HUES6 (cell line): ENCODE data around the gene CIAO3.
A peak's percentile ranks its signal among the peaks of the same experiment; 100 is the strongest.

ENCODE experiments used
- H3K27ac ChIP-seq: 2 replicates; pipeline ENCODE4 v1.7.0; 2013; ENCODE audit warnings: low read depth, mild to moderate bottlenecking, low read length, inconsistent platforms
- H3K27me3 ChIP-seq: 2 replicates; pipeline ENCODE4 v1.6.1; 2013; ENCODE audit warnings: low read length; ENCODE audit not compliant: control insufficient read depth, insufficient read depth
- H3K36me3 ChIP-seq: 2 replicates; pipeline ENCODE4 v1.6.1; 2013; ENCODE audit warnings: low read length; ENCODE audit not compliant: control insufficient read depth, insufficient read depth
- H3K4me1 ChIP-seq: 2 replicates; pipeline ENCODE4 v1.6.1; 2013; ENCODE audit warnings: low read length; ENCODE audit not compliant: control insufficient read depth, insufficient read depth
- H3K4me3 ChIP-seq: 2 replicates; pipeline ENCODE4 v1.5.1; 2013; ENCODE audit warnings: low read depth, low read length
- H3K9ac ChIP-seq: one replicate; pipeline ENCODE4 v1.6.1; 2013; ENCODE audit warnings: mild to moderate bottlenecking, low read length
- H3K9me3 ChIP-seq: 2 replicates; pipeline ENCODE4 v1.6.1; 2013; ENCODE audit warnings: low read depth, low read length; ENCODE audit not compliant: control insufficient read depth, insufficient read depth

The CIAO3 gene

DNA sequence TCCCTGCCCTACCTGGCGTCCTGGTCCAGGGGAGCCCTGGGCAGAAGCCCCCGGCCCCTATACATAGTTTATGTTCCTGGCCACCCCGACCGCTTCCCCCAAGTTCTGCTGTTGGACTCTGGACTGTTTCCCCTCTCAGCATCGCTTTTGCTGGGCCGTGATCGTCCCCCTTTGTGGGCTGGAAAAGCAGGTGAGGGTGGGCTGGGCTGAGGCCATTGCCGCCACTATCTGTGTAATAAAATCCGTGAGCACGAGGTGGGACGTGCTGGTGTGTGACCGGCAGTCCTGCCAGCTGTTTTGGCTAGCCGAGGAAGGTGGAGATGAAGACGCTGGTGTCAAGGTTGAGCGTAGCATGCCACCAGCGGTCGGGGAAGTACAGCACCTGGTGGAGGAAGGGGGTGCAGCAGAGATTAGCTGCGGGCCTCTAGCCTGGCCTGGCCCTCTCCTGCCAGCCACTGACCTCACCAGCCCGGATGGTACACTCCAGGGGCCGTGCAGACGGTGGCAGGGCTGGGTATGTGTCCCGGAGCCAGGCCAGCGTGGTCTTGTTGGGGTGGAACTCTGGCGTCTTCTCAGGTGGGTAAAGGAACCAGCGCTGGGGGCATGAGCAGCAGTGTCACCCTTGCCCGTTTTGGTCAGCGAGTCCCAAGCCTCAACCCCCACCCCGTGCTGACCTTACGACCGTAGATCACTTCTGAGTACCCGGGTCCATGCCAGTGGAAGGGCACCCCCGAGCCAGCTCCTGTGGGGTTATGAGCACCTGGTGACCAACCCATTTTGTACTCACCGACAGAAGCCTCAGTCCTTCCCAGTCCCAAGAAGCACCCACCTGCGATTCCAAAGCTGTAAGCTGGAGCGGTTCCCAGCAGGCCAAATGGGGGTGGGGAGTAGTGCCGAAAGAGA lies 58.1 kb downstream of the CIAO3 start:
- Histone ChIP-seq H3K4me1 (peaks cover 24% of the 10 kb centered on the region), H3K27me3 (no peaks in the 10 kb centered on the region), H3K9ac (no peak overlapping the region), H3K36me3 (peaks cover 40% of the 10 kb centered on the region), H3K4me3 (peak overlapping the region; percentile 98), H3K9me3 (no peaks in the 10 kb centered on the region), H3K27ac (no peak overlapping the region)

DNA sequence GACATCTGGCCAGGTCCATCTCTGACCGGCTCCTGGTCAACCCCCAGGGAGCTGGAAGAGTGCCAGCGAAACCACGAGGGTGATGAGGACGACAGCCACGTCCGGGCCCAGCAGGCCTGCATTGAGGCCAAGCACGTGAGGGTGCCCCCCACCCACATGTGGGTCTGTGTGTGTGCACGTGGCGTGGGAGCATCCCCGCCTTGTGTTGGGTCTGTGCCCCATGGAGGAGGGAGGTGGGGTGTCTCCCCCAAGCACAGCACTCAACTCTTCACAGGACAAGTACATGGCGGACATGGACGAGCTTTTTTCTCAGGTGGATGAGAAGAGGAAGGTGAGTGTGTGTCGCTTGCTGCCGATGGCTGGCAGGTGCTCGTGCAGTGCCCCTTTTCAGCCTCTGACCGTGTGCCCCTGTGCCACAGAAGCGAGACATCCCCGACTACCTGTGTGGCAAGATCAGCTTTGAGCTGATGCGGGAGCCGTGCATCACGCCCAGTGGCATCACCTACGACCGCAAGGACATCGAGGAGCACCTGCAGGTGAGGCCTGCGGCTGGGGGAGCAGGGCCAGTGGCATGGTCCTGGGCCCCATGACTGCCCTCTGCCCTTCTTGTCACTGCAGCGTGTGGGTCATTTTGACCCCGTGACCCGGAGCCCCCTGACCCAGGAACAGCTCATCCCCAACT lies 58.9 kb downstream of the CIAO3 start:
- H3K9me3 ChIP-seq = no peaks in the 10 kb centered on the region
- H3K27me3 ChIP-seq = no peaks in the 10 kb centered on the region
- H3K4me3 ChIP-seq = peak overlapping the region; percentile 86
- no peak overlapping the region for H3K27ac ChIP-seq
- H3K36me3 ChIP-seq = peaks cover 31% of the 10 kb centered on the region
- no peak overlapping the region for H3K9ac ChIP-seq
- H3K4me1 ChIP-seq = peaks cover 32% of the 10 kb centered on the region

DNA sequence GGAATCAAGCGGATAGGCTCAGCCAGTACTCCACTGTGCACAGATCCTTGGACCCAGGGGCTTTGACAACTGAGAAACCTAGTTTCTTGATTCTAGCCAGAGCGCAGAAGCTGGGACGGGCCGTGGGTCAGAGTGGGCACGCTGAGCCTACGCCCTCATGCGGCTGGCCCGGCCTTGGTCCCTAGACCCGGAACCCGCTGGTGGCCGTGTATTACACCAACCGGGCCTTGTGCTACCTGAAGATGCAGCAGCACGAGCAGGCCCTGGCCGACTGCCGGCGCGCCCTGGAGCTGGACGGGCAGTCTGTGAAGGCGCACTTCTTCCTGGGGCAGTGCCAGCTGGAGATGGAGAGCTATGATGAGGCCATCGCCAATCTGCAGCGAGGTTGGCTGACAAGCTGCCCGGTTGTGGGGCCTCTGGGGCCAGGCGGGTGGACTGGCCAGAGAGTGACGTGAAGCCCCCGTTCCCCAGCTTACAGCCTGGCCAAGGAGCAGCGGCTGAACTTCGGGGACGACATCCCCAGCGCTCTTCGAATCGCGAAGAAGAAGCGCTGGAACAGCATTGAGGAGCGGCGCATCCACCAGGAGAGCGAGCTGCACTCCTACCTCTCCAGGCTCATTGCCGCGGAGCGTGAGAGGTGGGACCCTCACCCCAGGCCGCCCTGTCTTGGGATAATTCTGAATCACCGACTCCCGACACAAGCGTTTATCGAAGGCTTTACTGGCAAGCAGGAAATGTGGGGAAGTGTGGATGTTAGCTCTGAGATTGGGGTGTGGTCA lies 59.6 kb downstream of the CIAO3 start:
- Histone ChIP-seq H3K9ac (peak overlapping the region; percentile 86), H3K27me3 (no peaks in the 10 kb centered on the region), H3K9me3 (no peaks in the 10 kb centered on the region), H3K27ac (no peak overlapping the region), H3K4me1 (peaks cover 37% of the 10 kb centered on the region), H3K36me3 (peaks cover 25% of the 10 kb centered on the region), H3K4me3 (peak overlapping the region; percentile 86)

DNA sequence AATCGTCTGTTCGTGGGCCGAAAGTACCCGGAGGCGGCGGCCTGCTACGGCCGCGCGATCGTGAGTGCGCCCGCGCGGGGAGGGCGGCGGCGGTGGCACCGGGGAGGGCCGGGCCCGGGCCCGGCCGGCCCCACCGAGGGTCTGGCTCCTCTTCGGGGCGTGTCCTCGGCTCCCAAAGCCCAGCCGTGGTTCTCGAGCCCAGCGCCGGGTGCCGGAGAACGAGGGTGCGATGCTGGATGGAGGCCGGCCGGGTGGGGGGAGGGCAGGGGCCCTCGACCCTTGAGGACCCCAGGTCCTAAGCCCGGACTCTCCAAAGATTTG lies 60.2 kb downstream of the CIAO3 start:
- H3K36me3 ChIP-seq = peaks cover 25% of the 10 kb centered on the region
- peak overlapping the region; percentile 86 for H3K4me3 ChIP-seq
- peaks cover 37% of the 10 kb centered on the region for H3K4me1 ChIP-seq
- H3K27me3 ChIP-seq = no peaks in the 10 kb centered on the region
- H3K9me3 ChIP-seq = no peaks in the 10 kb centered on the region
- H3K27ac ChIP-seq = no peak overlapping the region
- peak overlapping the region; percentile 86 for H3K9ac ChIP-seq

DNA sequence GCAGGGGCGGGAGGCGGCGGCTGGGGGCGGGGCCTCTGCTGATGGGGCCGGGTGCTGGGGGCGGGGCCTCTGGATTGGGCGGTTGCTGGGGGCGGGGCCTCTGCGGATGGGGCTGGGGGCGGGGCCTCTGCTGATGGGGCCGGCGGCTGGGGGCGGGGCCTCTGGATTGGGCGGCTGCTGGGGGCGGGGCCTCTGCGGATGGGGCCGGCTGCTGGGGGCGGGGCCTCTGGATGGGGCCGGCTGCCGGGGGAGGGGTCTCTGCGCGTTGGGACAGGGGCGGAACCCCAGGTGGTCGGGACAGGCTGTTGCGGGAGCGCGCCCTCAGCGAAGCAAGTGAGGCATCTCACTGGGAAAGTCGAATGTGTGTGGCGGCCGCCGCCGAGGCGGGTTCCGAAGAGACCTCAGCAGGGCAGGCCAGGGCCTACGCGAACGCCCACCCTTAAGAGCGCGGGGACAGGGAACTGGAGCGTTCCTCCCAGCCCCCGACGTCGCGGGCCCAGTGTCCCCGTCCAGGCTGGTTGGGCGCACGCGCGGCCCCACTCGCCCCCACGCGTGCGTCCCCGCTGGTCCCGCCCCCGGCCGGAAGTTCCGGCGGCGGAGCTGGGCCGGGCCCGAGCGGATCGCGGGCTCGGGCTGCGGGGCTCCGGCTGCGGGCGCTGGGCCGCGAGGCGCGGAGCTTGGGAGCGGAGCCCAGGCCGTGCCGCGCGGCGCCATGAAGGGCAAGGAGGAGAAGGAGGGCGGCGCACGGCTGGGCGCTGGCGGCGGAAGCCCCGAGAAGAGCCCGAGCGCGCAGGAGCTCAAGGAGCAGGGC lies 60.8 kb downstream of the CIAO3 start, which contains the start of gene STUB1:
STUB1 (plus strand) TSS at position 597 of the 811 bp plus-strand sequence; CDS start at position 713, 116 bp downstream.
- peaks cover 40% of the 10 kb centered on the region for H3K4me1 ChIP-seq
- H3K9ac ChIP-seq = peak within 1 kb of the TSS; percentile 86
- peak within 1 kb of the TSS; percentile 86 for H3K4me3 ChIP-seq
- no peak within 1 kb of the TSS; the same call in 1 of the 2 replicates for H3K27ac ChIP-seq
- H3K9me3 ChIP-seq = no peaks in the 10 kb centered on the region
- no peaks in the 10 kb centered on the region for H3K27me3 ChIP-seq
- H3K36me3 ChIP-seq = peaks cover 22% of the 10 kb centered on the region
